ENCODE results near the gene ANGPTL8. TPM values are rescaled to one million over a fixed set of nuclear protein-coding genes. Genes with fewer than 3 reads are reported as not detected.

ANGPTL8 gene
- total and polyA plus RNA-seq, 10 of the 15 experiments (the other 5 are each of a cell fraction or from before 2014, with no cell fraction given): not detected

GRCh38 chr19:11194173-11194572 lies 45.2 kb upstream of the ANGPTL8 start:
- Histone ChIP-seq H3K27me3 (replicated peaks in 1 of 2; ENCODE audit: control insufficient read depth in 2 of 2, insufficient read depth in 2 of 2, low read length in 1 of 2) (no peaks in the 10 kb centered on the region), H4K20me1 (ENCODE audit: control insufficient read depth, insufficient read depth) (no peaks in the 10 kb centered on the region), H3K79me2 (ENCODE audit: control insufficient read depth, insufficient read depth, low read length) (peaks cover 3% of the 10 kb centered on the region), H3K4me3 (no peak overlapping the region), H3K4me2 (ENCODE audit: control insufficient read depth, insufficient read depth) (no peak overlapping the region), H3K4me1 (ENCODE audit: control insufficient read depth, insufficient read depth, low read length) (peaks cover 22% of the 10 kb centered on the region), H3K9ac (ENCODE audit: control insufficient read depth, insufficient read depth, low read length) (no peak overlapping the region), H3K9me3 (replicated peaks; ENCODE audit: control insufficient read depth, insufficient read depth, low read length) (no peaks in the 10 kb centered on the region; the same call in 2 of the 3 replicates), H3K36me3 (ENCODE audit: control insufficient read depth in 2 of 2, insufficient read depth in 2 of 2, low read length in 1 of 2) (no peaks in the 10 kb centered on the region; a peak in 1 of 4 replicates), H2AFZ (ENCODE audit: control insufficient read depth, low read depth, low read length) (no peak overlapping the region), H3K27ac (ENCODE audit: control insufficient read depth, insufficient read depth) (no peak overlapping the region)
- no peak for DNase-seq (ENCODE audit: low read depth, low spot score)
- intact Hi-C loops (cut with micrococcal nuclease; ENCODE audit: unreplicated experiment): no loop called here
- SMC1A ChIA-PET (ENCODE audit: uncharacterized antibody, unreplicated experiment): interaction anchor here (1.1 kb wide), 1 partner anchor 11 kb away, joined by 3 read pairs; no protein-coding TSS in a partner anchor
- POLR2A ChIA-PET: no interaction called here
- CTCF ChIA-PET: no interaction called here
- BruUV-seq (replicated peaks): no TSS peak
- in situ Hi-C loops (cut with MboI): no loop called here
- ATAC-seq: no peak
- WGBS (ENCODE audit: insufficient coverage, insufficient replicate concordance, low lambda C conversion rate, missing lambda C conversion rate): 79% methylated on average over 8 of the region's 8 CpGs
- RAD21 ChIA-PET (ENCODE audit: unreplicated experiment): no interaction called here
- TF ChIP-seq NR2C2 (IDR thresholded peaks at IDR 0.05; ENCODE audit: borderline replicate concordance, control insufficient read depth, insufficient read length, low read depth) (no peak), ASH2L (IDR thresholded peaks at IDR 0.05; ENCODE audit: borderline replicate concordance, low read depth) (no peak), RELA (IDR thresholded peaks at IDR 0.05; ENCODE audit: borderline replicate concordance, partially characterized antibody) (no peak), SREBF2 (IDR thresholded peaks at IDR 0.05; ENCODE audit: low read length) (no peak), ZNF24 (IDR thresholded peaks at IDR 0.05) (no peak), CBFB (IDR thresholded peaks at IDR 0.05; ENCODE audit: low read depth) (no peak), SIN3A (IDR thresholded peaks at IDR 0.05; ENCODE audit: low read depth, low read length) (no peak), RUNX3 (IDR thresholded peaks at IDR 0.05; ENCODE audit: low read length) (no peak)
- TF ChIP-seq, protein P1, sequence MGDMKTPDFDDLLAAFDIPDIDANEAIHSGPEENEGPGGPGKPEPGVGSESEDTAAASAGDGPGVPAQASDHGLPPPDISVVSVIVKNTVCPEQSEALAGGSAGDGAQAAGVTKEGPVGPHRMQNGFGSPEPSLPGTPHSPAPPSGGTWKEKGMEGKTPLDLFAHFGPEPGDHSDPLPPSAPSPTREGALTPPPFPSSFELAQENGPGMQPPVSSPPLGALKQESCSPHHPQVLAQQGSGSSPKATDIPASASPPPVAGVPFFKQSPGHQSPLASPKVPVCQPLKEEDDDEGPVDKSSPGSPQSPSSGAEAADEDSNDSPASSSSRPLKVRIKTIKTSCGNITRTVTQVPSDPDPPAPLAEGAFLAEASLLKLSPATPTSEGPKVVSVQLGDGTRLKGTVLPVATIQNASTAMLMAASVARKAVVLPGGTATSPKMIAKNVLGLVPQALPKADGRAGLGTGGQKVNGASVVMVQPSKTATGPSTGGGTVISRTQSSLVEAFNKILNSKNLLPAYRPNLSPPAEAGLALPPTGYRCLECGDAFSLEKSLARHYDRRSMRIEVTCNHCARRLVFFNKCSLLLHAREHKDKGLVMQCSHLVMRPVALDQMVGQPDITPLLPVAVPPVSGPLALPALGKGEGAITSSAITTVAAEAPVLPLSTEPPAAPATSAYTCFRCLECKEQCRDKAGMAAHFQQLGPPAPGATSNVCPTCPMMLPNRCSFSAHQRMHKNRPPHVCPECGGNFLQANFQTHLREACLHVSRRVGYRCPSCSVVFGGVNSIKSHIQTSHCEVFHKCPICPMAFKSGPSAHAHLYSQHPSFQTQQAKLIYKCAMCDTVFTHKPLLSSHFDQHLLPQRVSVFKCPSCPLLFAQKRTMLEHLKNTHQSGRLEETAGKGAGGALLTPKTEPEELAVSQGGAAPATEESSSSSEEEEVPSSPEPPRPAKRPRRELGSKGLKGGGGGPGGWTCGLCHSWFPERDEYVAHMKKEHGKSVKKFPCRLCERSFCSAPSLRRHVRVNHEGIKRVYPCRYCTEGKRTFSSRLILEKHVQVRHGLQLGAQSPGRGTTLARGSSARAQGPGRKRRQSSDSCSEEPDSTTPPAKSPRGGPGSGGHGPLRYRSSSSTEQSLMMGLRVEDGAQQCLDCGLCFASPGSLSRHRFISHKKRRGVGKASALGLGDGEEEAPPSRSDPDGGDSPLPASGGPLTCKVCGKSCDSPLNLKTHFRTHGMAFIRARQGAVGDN (IDR thresholded peaks at IDR 0.05): no peak
- no peak for FAIRE-seq

Data from GM12878 (cell line).